Measurements from ENCODE around the gene BUB1B.
"Not testable (repeated sequence)": the region's sequence is repeated elsewhere in the genome, so short reads cannot be mapped to it uniquely, and the experiment has no call there.

Gene BUB1B, protein sequence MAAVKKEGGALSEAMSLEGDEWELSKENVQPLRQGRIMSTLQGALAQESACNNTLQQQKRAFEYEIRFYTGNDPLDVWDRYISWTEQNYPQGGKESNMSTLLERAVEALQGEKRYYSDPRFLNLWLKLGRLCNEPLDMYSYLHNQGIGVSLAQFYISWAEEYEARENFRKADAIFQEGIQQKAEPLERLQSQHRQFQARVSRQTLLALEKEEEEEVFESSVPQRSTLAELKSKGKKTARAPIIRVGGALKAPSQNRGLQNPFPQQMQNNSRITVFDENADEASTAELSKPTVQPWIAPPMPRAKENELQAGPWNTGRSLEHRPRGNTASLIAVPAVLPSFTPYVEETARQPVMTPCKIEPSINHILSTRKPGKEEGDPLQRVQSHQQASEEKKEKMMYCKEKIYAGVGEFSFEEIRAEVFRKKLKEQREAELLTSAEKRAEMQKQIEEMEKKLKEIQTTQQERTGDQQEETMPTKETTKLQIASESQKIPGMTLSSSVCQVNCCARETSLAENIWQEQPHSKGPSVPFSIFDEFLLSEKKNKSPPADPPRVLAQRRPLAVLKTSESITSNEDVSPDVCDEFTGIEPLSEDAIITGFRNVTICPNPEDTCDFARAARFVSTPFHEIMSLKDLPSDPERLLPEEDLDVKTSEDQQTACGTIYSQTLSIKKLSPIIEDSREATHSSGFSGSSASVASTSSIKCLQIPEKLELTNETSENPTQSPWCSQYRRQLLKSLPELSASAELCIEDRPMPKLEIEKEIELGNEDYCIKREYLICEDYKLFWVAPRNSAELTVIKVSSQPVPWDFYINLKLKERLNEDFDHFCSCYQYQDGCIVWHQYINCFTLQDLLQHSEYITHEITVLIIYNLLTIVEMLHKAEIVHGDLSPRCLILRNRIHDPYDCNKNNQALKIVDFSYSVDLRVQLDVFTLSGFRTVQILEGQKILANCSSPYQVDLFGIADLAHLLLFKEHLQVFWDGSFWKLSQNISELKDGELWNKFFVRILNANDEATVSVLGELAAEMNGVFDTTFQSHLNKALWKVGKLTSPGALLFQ

DNA sequence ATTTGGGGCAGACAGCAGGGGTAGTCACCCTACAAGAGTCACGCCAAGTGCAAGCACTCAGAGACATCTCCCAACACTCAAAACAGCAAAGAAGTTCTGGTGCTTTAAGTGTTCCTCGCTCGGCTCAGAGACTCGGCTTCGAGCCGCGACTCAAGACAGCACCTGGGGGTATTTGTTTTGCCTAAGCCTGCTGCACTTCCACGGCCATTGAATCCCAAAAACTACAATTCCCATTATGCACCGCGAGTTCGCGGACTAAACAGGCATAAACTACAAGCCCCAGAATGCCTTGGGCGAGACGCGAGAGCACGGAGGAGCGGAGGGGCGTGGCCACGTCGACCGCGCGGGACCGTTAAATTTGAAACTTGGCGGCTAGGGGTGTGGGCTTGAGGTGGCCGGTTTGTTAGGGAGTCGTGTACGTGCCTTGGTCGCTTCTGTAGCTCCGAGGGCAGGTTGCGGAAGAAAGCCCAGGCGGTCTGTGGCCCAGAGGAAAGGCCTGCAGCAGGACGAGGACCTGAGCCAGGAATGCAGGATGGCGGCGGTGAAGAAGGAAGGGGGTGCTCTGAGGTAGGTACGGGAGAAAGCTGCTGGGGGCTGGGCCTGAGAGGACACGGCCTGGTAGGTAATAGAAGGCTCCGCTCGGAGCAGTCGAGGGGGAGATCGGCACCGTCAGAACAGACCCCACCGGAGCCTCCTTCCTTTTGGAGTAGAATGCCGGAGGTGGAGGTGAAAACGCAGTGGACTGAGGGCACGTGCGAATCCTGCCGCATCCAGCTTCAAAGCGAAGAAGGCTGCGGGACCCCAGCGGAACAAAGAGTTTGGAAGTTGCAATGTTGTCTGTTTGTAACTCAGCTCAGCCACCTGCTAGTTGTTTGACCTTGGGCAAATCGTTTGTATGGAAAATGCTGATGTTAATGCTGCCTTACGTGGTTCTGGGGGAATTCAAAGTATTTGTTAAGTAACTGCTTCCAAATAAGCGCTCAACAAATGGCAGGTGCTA lies at the start of gene BUB1B:
BUB1B (plus strand) TSS at position 381 of the 1,000 bp plus-strand sequence; CDS start at position 533, 152 bp downstream.
- DNase-seq: peak; percentile 92

DNA sequence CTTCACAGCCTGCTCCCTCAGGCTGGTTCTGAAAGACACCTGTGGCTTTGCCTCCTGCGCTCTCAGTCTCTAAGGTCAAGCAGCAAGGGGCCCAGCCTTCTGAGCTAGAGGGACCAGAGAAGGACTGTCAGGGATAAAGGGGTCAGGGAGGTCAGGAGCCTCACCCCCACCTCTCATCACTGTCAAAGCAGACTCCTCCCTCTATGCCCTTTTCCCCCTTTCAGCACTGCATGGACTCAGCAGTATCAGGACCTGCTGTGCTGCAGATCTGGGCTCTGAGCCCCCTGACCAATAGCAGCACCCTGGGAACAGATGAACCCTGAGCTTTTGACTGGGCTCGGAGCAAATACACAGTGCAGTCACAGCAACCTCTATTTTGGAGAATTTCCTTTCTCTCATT lies 49.0 kb upstream of the BUB1B start:
- DNase-seq: no peak

GRCh38 chr15:40112789-40113188 lies 48.1 kb upstream of the BUB1B start:
- no peak for DNase-seq

GRCh38 chr15:40114218-40114617 lies 46.7 kb upstream of the BUB1B start:
- DNase-seq: no peak

GRCh38 chr15:40115106-40115505 lies 45.8 kb upstream of the BUB1B start:
- DNase-seq: not testable (repeated sequence)

DNA sequence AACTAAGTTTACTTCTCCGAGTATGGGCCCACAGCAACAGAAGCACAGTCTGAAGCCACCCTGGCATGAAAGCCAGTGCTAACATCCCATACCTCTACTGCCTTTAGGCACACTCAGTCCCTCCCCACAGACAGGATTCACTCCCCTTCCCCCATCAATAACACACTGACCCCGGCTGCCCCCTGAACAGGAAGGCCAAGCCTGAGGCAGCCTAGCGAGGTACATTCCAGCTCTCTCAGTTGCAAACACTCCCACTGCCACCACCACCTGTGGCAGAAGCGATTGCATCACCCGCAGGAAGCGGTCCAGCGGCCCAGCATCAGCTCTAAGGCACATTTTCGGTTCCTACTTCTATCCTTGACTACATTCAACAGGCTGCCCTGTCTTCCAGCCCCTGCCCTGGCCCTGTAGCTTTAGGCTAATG lies 45.2 kb upstream of the BUB1B start:
- peak; percentile 70 for DNase-seq

GRCh38 chr15:40118473-40118872 lies 42.4 kb upstream of the BUB1B start:
- DNase-seq: no peak

DNA sequence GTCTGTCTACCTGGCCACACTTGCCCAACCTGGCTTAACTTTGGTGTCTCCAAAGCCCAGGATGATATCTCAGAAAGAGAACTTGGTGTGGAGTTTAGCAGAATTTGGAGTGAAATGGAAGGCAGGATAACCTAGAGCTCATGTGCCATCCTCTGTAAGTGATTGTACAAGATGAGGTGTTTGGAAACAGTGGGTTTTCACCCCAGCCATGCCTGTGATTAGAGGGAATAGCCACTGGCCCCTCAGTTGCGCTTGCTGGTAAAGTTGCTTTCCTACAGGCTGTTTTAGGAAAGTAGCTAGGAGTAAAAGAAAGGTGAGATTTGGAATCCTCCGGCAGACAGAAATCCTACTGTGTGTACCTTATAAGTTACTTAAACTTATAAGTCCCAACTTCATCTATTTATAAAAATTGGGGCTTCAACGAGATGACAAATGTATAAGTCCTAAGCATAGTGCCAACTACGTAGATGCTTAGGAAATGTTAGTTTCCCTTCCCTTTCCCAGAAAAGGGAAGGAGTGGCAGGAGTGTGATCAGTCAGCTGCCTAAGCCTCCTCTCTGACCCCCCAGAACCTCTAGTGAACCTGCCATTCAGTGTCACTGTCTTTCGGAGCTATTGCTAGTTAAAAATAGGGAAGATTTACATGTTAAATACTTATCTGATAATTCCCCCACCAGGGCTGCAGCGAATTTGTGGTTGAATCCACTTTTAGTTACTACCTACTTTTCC lies 38.8 kb upstream of the BUB1B start:
- DNase-seq: peak; percentile 25

DNA sequence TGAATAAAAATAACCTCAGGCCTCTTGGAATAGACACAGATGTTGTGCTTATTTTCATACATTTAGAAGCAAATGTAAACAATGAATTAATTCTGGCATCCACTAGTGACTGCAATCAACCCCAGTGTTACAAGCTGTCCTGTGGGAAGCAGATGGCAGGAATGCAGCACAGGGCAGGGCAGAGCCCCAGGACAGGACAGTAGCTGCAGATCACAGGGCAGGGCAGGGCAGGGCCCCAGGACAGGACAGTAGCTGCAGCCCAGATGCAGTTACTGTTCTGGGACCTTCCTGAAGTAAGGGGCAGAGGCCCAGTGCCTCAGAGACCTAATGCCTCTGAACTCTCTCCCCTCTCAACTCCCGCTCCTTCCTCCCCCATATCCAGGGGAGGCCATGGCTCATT lies 37.9 kb upstream of the BUB1B start:
- DNase-seq: not testable (repeated sequence)

GRCh38 chr15:40123863-40124262 lies 37.0 kb upstream of the BUB1B start:
- DNase-seq: not testable (repeated sequence)

- not testable (repeated sequence) for DNase-seq
These were observed 36.5 kb upstream of the BUB1B start for GRCh38 chr15:40124333-40124732.

DNA sequence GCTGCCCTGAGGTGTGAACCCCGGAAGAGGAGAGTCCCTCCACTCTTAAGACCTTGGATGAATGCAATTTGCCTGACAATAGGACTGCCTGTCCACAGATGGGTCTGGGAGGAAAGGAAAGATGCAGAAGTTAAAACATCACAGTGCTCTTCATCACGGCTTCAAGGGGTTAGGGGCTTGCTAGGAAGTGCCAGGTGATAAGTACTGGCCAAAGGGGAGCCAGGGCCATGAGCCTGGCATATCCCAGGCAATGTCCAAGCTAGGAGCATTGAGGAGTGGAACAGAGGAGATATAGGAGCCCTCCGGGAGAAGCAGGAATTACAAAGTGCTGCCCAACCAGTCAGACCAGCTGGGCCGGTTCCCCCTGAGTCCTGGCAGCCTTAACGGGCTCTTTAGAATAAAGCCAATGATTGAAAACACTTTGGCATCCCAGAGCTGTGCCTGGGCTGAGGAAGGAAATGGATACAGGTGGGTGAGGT lies 36.0 kb upstream of the BUB1B start:
- not testable (repeated sequence) for DNase-seq

- no peak for DNase-seq
These were observed 34.9 kb upstream of the BUB1B start for GRCh38 chr15:40125950-40126349.

GRCh38 chr15:40128766-40129660 lies 31.9 kb upstream of the BUB1B start:
- DNase-seq: no peak

- no peak for DNase-seq
These were observed 30.8 kb upstream of the BUB1B start for GRCh38 chr15:40130118-40130517.

GRCh38 chr15:40130799-40131502 lies 29.9 kb upstream of the BUB1B start:
- no peak for DNase-seq

GRCh38 chr15:40133544-40133943 lies 27.3 kb upstream of the BUB1B start:
- DNase-seq: no peak

DNA sequence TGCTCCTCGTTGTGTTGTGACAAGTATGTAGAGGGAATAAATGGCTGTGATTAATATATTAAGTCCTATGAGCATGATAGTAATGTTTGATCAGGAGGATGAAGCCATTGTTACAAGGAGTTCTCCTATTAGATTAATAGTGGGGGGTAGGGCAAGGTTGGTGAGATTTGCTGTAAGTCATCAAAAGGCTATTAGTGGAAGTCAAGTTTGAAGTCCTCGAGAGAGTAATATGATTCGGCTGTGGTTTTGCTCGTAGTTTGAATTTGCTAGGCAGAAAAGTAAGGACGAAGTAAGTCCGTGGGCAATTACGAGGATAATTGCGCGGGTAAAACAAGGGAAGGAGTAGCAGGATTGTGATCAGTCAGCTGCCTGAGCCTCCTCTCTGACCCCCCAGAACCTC lies 26.0 kb upstream of the BUB1B start:
- DNase-seq: no peak

GRCh38 chr15:40135846-40136450 lies 24.9 kb upstream of the BUB1B start:
- not testable (repeated sequence) for DNase-seq
